Urinary bladder (tissue), 4 donors: Measurements from ENCODE around the gene EHBP1. TPM values are rescaled to one million over a fixed set of nuclear protein-coding genes. Genes with fewer than 3 reads are reported as not detected.
"Not testable (repeated sequence)": the region's sequence is repeated elsewhere in the genome, so short reads cannot be mapped to it uniquely, and the experiment has no call there.

Experiments used
- DNase-seq: peaks from one replicate; pipeline ENCODE4 v3.0.0-alpha.2; 2015; ENCODE audit errors: extremely low spot score
- H3K27ac ChIP-seq: one replicate; pipeline ENCODE4 v1.5.1; 2013; ENCODE audit warnings: low read depth, mild to moderate bottlenecking, moderate library complexity
- H3K36me3 ChIP-seq: one replicate; pipeline ENCODE4 v1.6.1; 2013; ENCODE audit warnings: mild to moderate bottlenecking, moderate library complexity; ENCODE audit not compliant: insufficient read depth
- H3K4me1 ChIP-seq: one replicate; pipeline ENCODE4 v1.6.1; 2013; ENCODE audit warnings: mild to moderate bottlenecking, moderate library complexity; ENCODE audit not compliant: insufficient read depth
- H3K4me3 ChIP-seq: one replicate; pipeline ENCODE4 v1.5.1; 2013; ENCODE audit warnings: low read depth, low read length
- WGBS: extraction: QIAGEN DNeasy Blood & Tissue Kit; methylation state at CpG from one replicate; pipeline ENCODE4 v1.1.7; 2013; 5-methylcytosine and 5-hydroxymethylcytosine counted together
- polyA plus RNA-seq: library from polyadenylated mRNA; stranded (reverse); fragments of 200-250 nt; gene quantifications from one replicate; pipeline ENCODE4 v1.2.3, GENCODE V29; 2013
- total RNA-seq: library from RNA; depleted of rRNA; stranded (reverse); fragments of >200 nt; gene quantifications from one replicate; pipeline ENCODE4 v1.2.3, GENCODE V29; 2014
- donor health status: healthy with polysubstance abuse.
- donor health status: healthy.

The EHBP1 gene
- total and polyA plus RNA-seq, 2 donors: 41.0 to 145 TPM

DNA sequence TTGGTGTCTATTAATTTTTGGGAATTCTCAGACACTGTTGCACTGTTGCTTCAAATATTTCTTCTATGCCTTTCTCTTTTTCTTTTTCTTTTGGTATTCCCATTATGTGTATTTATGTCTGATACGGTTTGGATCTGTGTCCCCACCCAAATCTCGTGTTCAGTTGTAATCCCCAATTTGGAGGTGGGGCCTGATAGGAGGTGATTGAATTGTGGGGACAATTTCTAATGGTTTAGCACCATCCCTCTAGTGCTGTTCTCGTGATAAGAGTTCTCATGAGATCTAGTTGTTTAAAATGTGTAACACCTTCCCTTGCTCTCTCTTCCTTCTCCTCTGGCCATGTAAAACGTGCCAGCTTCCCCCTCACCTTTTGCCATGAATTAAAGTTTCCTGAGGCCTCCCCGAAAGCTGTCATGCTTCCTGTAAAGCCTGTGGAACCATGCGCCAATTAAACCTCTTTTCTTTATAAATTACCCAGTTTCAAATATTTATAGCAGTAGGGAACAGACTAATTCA lies 26.8 kb downstream of the EHBP1 start:
- Histone ChIP-seq H3K4me3 (no peak overlapping the region), H3K36me3 (no peaks in the 10 kb centered on the region), H3K4me1 (no peaks in the 10 kb centered on the region), H3K27ac (no peak overlapping the region)
- 96% methylated on average over 6 of the region's 6 CpGs for WGBS
- no peak for DNase-seq

DNA sequence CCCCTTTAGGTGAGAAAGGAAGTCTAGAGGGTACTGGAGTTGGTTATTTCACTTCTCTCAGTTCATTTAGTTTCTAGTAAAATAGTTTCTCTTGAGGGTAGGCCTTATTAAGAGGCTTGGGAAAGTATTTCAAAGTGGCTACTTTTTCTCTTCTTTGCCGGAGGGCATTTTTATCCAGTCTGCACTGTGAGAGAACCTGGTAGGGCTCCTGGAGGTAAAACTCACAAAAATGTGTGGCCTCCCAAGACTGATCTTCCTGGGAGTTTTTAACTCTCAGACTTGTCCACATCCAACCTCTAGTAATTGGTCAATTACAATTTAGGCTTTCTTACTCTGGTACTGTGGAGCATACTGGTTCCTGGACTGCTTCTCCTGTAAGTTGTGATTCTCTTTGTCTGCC lies 28.0 kb downstream of the EHBP1 start:
- no peak overlapping the region for H3K4me3 ChIP-seq
- WGBS: 89% methylated on average over 1 of the region's 1 CpG
- no peaks in the 10 kb centered on the region for H3K4me1 ChIP-seq
- DNase-seq: no peak
- H3K36me3 ChIP-seq: no peaks in the 10 kb centered on the region
- H3K27ac ChIP-seq: no peak overlapping the region

DNA sequence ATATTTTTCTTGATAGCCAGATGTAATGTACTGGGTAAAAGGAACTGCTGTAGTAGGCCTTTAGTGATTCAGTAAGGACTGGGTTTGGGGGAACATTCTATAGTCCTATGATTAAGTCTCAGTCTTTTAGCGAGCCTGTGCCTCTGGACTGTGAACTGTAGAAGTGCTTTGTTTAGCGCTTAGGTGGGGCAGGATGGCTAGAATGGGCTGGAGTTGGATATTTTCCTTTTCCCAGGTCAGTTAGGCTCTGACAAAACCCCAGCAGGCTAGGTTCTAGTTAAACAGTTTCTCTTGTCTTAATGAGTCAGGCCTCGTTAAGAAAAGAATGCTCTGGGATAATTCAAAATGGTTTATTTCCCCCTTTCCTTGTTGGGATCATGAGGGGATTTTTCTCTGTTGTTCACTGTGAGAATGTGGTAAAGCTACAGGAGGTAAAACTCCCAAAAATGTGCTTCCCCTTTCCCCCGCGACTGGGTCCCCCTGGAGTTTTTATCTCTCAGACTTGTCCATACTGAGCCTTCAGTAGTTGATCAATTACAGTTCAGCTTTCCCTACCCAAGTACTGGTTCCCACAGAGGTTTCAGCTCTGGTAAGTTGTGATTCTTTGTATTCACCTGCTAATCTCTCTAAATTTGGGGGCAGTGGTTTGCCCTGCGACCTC lies 31.5 kb downstream of the EHBP1 start:
- H3K4me3 ChIP-seq: no peak overlapping the region
- peaks cover 1% of the 10 kb centered on the region for H3K36me3 ChIP-seq
- WGBS: 83% methylated on average over 6 of the region's 6 CpGs
- H3K27ac ChIP-seq: no peak overlapping the region
- DNase-seq: no peak
- H3K4me1 ChIP-seq: no peaks in the 10 kb centered on the region

DNA sequence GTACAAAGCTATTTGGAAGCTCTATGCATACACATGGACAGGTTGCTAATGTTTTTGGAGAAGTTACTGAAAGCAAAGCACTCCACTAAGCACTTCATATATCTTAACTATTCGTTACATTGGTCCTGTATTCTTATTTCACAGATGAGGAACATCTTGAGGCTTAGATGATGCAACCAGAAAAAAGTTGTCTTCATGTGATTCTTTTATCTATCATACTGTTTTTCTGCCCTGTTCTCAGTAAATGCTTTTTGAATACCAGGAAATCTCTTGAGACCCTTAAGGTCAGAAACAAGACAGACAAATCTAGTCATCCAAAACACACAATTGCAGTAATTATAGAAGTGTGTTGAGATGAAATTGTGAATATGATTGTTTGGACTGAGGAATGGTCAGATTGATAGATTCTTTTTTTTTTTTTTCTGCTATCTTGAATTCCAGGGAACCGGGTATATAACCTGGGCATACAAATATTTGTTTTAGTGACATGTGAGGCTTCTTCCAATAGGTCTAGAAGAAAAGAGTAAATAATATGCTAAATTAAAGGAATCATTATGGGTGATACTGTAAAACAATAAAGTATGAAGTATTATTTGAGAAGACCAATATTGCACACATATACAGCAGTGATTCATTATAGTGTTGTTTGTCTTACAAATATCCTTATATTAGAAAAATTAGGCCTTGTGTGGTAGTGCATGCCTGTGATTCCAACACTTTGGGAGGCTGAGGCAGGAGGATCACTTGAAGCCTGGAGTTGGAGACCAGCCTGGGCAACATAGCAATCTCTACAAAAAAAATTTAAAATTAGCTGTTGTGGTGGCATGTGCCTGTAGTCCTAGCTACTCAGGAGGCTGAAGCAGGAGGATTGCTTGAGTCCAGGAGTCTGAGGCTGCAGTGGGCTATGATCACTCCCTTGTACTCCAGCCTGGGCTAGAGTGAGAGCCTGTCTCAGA lies 33.7 kb downstream of the EHBP1 start:
- no peaks in the 10 kb centered on the region for H3K4me1 ChIP-seq
- WGBS: 88% methylated on average over 2 of the region's 2 CpGs
- H3K36me3 ChIP-seq: peaks cover 1% of the 10 kb centered on the region
- H3K4me3 ChIP-seq: no peak overlapping the region
- H3K27ac ChIP-seq: no peak overlapping the region
- no peak for DNase-seq

DNA sequence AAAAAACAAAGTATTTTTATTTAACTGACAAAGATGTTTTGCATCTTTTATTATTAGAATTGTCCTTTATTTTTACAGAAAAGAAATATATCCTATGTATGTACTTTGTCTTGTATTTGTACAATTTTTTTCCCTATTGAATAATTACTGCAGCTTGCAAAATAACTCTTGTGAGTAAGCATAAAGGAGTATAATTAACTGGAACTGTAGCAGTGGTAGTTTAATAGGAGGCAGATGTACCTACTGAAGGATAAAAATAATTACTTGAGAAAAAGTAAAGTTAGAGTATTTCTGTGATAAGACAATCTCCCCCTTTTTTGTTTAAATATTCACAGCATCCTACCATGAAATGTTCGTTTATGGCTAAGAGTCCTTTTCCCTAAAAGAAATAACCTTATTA lies 34.7 kb downstream of the EHBP1 start:
- H3K27ac ChIP-seq: no peak overlapping the region
- no peaks in the 10 kb centered on the region for H3K4me1 ChIP-seq
- WGBS: 74% methylated on average over 1 of the region's 1 CpG
- H3K4me3 ChIP-seq: no peak overlapping the region
- DNase-seq: no peak
- peaks cover 1% of the 10 kb centered on the region for H3K36me3 ChIP-seq

DNA sequence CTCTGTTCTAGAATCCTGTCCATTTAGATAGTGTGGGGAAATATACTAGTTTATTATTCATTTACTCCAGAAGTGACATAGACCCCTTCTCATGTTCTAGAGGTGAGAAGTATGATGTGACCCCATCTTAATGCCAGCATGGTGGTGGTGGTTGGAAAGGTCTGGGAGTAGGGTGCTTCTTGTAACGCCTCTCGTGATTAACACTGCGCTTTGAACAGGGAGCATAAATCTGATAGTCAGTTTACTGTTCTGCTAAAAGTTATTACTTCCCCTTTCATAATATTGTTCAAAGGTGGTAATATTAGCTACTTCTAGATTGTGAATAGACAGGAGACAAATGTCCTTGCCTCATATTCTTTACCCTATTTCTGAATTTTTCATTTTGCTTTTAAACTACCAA lies 35.6 kb downstream of the EHBP1 start:
- peaks cover 1% of the 10 kb centered on the region for H3K36me3 ChIP-seq
- no peak for DNase-seq
- 95% methylated on average over 3 of the region's 3 CpGs for WGBS
- no peak overlapping the region for H3K27ac ChIP-seq
- H3K4me3 ChIP-seq: no peak overlapping the region
- no peaks in the 10 kb centered on the region for H3K4me1 ChIP-seq

DNA sequence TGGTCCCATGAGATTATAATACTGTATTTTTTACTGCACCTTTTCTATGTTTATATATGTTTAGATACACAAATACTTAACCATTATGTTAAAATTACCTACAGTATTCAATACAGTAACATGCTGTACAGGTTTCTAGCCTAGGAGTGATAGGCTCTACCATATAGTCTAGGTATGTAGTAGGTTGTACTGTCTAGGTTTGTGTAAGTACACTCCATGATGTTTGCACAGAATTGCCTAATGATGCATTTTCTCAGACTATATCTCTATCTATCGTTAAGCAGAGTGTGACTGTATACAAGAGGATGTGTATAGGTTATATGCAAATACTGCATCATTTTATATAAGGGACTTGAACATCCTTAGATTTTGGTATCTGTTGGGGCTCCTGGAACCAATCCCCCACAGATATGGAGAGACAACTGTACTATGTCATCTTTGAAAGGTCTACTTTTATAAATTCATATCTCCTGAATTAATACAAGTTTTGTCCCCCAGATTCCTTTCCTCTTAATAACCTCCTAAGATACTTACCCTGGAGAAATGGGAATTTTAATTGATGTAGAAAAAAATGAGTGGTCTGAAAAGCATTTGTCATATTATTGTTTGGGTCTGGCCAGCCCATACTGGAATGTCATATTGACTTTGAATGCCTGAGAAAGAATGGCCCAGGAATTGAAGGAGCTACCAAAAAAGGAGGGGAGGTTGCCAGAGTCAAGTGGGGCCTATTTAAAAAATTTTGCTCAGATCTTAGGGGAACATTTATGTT lies 36.6 kb downstream of the EHBP1 start:
- Histone ChIP-seq H3K4me3 (no peak overlapping the region), H3K27ac (no peak overlapping the region), H3K4me1 (no peaks in the 10 kb centered on the region), H3K36me3 (peaks cover 1% of the 10 kb centered on the region)
- 85% methylated on average over 1 of the region's 1 CpG for WGBS
- no peak for DNase-seq

DNA sequence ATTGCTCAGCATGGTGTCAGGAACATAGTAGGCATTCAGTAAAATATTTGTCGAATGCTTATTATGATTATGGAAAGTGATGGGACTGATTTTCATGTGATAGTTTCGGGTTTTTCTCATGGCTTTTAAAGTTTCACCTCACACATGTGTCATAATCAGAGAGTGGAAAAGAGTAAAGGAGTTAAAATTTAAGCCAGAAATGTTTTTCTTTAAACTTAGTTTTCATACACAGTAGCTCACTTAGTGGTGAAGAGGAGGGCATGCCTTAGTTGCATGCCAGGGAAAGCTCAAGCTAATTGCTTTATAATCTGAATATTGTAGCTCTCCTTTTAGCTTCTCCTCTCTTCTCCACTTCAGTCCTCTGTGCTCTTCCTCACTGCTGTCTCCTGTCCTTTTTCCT lies 38.0 kb downstream of the EHBP1 start:
- no peak overlapping the region for H3K27ac ChIP-seq
- H3K4me1 ChIP-seq: no peaks in the 10 kb centered on the region

DNA sequence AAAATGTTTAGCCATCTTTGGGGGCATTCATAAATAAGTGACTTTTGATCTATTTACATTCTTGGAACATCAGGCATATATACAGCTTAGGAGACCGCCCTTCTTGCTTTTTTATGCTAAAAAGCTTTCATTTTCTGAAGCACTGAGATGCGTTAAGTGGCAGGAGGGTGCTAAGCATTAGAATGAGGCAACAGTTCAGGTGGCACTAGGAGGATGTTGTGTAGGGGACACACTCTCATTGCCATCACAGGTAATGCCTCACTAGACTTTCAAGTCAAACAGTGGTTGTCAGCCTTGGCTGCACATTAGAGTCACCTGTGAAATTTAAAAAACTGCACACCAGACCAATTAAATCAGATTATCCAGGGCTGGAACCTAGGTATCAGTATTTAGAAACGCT lies 39.1 kb downstream of the EHBP1 start:
- no peak for DNase-seq
- Histone ChIP-seq H3K27ac (no peak overlapping the region), H3K4me1 (no peaks in the 10 kb centered on the region), H3K4me3 (no peak overlapping the region), H3K36me3 (no peaks in the 10 kb centered on the region)
- 91% methylated on average over 3 of the region's 3 CpGs for WGBS

More for the DNA sequence above, 38.0 kb downstream of the EHBP1 start:
- H3K36me3 ChIP-seq: peaks cover 1% of the 10 kb centered on the region
- H3K4me3 ChIP-seq: no peak overlapping the region
- WGBS: 94% methylated on average over 2 of the region's 2 CpGs
- no peak for DNase-seq

DNA sequence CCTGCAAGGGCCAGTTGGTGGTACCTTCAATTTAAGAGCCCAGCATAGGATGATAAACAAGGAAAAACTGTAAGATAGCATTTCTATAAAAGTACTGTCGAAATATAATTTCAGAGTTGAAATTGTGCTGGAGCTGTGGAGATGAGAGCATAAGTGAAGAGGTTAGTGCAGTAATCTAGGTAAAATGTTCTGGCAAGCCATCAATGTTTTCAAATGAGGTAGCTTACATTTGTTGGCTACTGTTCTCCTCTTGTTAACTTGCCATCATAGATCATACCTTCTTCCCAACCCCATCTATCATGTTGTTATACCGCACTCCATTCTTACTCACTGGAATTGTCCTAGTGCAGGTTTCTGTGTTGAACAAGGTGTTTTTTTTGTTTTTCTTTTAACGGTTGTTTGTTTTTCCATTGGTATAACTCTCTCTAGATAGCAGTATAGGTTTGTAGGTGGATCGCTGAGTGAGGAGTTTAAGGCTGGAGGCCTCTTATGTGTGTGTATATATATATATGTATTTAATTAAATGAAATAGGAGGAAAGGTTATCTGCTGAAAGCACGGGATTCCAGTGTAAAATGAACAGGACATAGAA lies 40.5 kb downstream of the EHBP1 start:
- no peak for DNase-seq
- H3K4me3 ChIP-seq: no peak overlapping the region
- no peak overlapping the region for H3K27ac ChIP-seq
- H3K4me1 ChIP-seq: no peaks in the 10 kb centered on the region
- H3K36me3 ChIP-seq: no peaks in the 10 kb centered on the region
- 91% methylated on average over 5 of the region's 5 CpGs for WGBS

DNA sequence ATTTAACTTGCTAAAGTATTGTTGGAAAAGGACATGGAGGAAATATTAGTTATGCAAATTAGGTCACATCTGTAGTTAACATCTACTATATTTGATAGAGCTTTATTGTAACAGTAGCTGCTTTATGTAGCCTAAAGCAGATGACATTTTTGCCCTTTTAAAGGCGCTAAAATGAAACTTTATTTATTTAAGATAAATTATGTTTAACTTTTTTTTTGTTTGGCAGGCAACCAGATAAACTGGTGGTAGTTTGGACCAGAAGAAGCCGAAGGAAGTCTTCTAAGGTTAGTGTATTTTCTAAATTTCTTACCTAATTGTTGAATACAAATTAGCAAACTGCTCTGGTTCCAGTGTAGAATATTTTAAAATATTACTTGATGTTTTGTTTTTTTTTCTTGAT lies 41.7 kb downstream of the EHBP1 start:
- no peak overlapping the region for H3K27ac ChIP-seq
- no peak for DNase-seq
- H3K4me1 ChIP-seq: no peaks in the 10 kb centered on the region
- no peak overlapping the region for H3K4me3 ChIP-seq
- WGBS: 62% methylated on average over 2 of the region's 2 CpGs
- no peaks in the 10 kb centered on the region for H3K36me3 ChIP-seq

DNA sequence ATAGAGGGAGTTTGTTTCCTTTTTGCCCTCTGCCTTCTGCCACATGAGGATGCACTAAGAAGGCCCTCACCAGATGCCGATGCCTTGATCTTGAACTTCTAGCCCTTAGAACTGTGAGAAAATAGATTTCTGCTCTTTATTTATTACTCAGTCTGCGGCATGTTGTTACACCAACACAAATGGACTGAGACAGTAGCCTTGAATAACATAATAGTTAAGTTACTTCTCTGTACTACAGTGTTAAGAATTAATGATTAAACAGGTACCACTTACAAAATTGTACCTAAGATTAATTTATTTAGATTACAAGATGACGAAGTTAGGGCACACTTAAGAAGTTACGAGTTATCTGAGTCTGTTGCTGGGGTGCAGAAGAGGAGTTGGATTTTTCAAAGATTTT lies 42.4 kb downstream of the EHBP1 start:
- WGBS: 95% methylated on average over 4 of the region's 4 CpGs
- Histone ChIP-seq H3K4me3 (no peak overlapping the region), H3K27ac (no peak overlapping the region), H3K4me1 (no peaks in the 10 kb centered on the region), H3K36me3 (no peaks in the 10 kb centered on the region)
- no peak for DNase-seq

DNA sequence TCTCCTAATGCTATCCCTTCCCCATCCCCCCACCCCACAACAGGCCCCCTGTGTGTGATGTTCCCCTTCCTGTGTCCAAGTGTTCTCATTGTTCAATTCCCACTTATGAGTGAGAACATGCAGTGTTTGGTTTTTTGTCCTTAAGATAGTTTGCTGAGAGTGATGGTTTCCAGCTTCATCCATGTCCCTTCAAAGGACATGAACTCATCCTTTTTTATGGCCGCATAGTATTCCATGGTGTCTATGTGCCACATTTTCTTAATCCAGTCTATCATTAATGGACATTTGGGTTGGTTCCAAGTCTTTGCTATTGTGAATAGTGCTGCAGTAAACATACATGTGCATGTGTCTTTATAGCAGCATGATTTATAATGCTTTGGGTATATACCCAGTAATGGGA lies 43.6 kb downstream of the EHBP1 start:
- not testable (repeated sequence) for H3K4me3 ChIP-seq, H3K27ac ChIP-seq, DNase-seq, H3K4me1 ChIP-seq, H3K36me3 ChIP-seq
- 95% methylated on average over 1 of the region's 1 CpG for WGBS
